Spleen (tissue), 11 donors: ENCODE data around the gene TGM1. TPM values are rescaled to one million over a fixed set of nuclear protein-coding genes. Genes with fewer than 3 reads are reported as not detected.
A peak's percentile ranks its signal among the peaks of the same experiment; 100 is the strongest.

Experiments used
- DNase-seq: peaks from one replicate; pipeline ENCODE4 v3.0.0-alpha.2; 2020
- H3K27ac ChIP-seq, 8 donors: fragments of 200-600 bp; sonication (generic) in 7 of 8; 1 replicate in 4 of 8; 2 replicates in 4 of 8; pipeline versions ENCODE4 v1.5.0 to v1.8.0; 2016 to 2021; ENCODE audit warnings: inconsistent platforms in 4 of 8, mild to moderate bottlenecking in 4 of 8, moderate library complexity in 1 of 8
- H3K27me3 ChIP-seq, 7 donors: fragments of 200-600 bp; sonication (generic) in 6 of 7; replicated peaks in 1 of 7; 1 replicate in 4 of 7; 2 replicates in 3 of 7; pipeline versions ENCODE4 v1.5.0 to v1.8.0; 2016 to 2021; ENCODE audit warnings: inconsistent platforms in 3 of 7, mild to moderate bottlenecking in 1 of 7
- H3K36me3 ChIP-seq, 6 donors: fragments of 200-600 bp; sonication (generic) in 5 of 6; 1 replicate in 4 of 6; 2 replicates in 2 of 6; pipeline versions ENCODE4 v1.5.0 to v1.8.0; 2016 to 2021; ENCODE audit warnings: inconsistent platforms in 2 of 6
- H3K4me1 ChIP-seq, 6 donors: fragments of 200-600 bp; sonication (generic) in 5 of 6; 1 replicate in 3 of 6; 2 replicates in 3 of 6; pipeline versions ENCODE4 v1.5.0 to v1.8.0; 2016 to 2021; ENCODE audit warnings: inconsistent platforms in 3 of 6
- H3K4me3 ChIP-seq, 8 donors: fragments of 200-600 bp; sonication (generic) in 7 of 8; 1 replicate in 4 of 8; 2 replicates in 4 of 8; pipeline versions ENCODE4 v1.5.0 to v1.8.0; 2016 to 2021; ENCODE audit warnings: inconsistent platforms in 4 of 8, mild to moderate bottlenecking in 4 of 8, moderate library complexity in 2 of 8
- H3K9me3 ChIP-seq, 8 donors: fragments of 200-600 bp; sonication (generic) in 7 of 8; 1 replicate in 4 of 8; 2 replicates in 4 of 8; pipeline versions ENCODE4 v1.5.0 to v1.8.0; 2016 to 2021; ENCODE audit warnings: inconsistent platforms in 4 of 8
- POLR2A ChIP-seq, 3 donors: fragments of 450-650 bp; IDR thresholded peaks; one replicate each; pipeline ENCODE4 v1.5.1; 2017; ENCODE audit warnings: antibody characterized with exemption in 3 of 3, mild to moderate bottlenecking in 1 of 3
- POLR2AphosphoS5 ChIP-seq, 3 donors: sonication (generic); formaldehyde crosslinking; IDR thresholded peaks; one replicate each; pipeline ENCODE4 v1.5.1; 2017; ENCODE audit warnings: antibody characterized with exemption in 3 of 3
- WGBS, 5 donors: extraction: QIAGEN DNeasy Blood & Tissue Kit in 3 of 5; methylation state at CpG; one replicate each; pipeline versions ENCODE4 v1.1.5 to v1.1.7; 2013 to 2018; 5-methylcytosine and 5-hydroxymethylcytosine counted together
- intact Hi-C: fragments of 100-400 bp; cut with DNase I; formaldehyde crosslinking; loops from one replicate; pipeline ENCODE4 v1.15.0; 2023; ENCODE audit warnings: low total_unique reads
- polyA plus RNA-seq, 3 donors: library from polyadenylated mRNA; stranded (reverse); fragments of 200-250 nt; gene quantifications; one replicate each; pipeline ENCODE4 v1.2.1, GENCODE V29; 2013
- total RNA-seq, 7 donors: library from RNA; depleted of rRNA in 3 of 7; stranded (reverse); fragments of >200 nt in 3 of 7; fragmentation: NEBNext Ultra II Directional in 4 of 7; extraction: Animal tissue kit (Norgen Biotek cat#: 25700) in 4 of 7; gene quantifications; one replicate each; pipeline versions ENCODE4 v1.1.0 to v1.2.1, GENCODE V29; 2016 to 2021
- TF ChIP-seq, protein P1 (sequence below), 11 experiments: fragments of 200-600 bp in 7 of 11; fragments of 450-650 bp in 4 of 11; sonication (generic) in 4 of 11; IDR thresholded peaks in 8 of 11; conservative IDR thresholded peaks in 3 of 11; 1 replicate in 7 of 11; 2 replicates in 4 of 11; pipeline versions ENCODE4 v1.4.0 to v1.8.0; 2016 to 2021; ENCODE audit warnings: antibody characterized with exemption in 11 of 11, inconsistent platforms in 4 of 11, mild to moderate bottlenecking in 1 of 11
- donor health status: healthy with polysubstance abuse.
- donor health status: DM: no; HTN: no; CAD: no; lungs with moderate emphysema.
- donor health status: DM: no; HTN: no; CAD: no.
- donor health status: Bipolar disorder and iron deficiency.
- donor health status: healthy.
- donor health status: DM: no; HTN: no; CAD: no.
- donor health status: DM: yes; HTN: yes; CAD: no.

The TGM1 gene
- total and polyA plus RNA-seq, 10 donors = 1.4 to 4.8 (median 2.7) TPM

DNA sequence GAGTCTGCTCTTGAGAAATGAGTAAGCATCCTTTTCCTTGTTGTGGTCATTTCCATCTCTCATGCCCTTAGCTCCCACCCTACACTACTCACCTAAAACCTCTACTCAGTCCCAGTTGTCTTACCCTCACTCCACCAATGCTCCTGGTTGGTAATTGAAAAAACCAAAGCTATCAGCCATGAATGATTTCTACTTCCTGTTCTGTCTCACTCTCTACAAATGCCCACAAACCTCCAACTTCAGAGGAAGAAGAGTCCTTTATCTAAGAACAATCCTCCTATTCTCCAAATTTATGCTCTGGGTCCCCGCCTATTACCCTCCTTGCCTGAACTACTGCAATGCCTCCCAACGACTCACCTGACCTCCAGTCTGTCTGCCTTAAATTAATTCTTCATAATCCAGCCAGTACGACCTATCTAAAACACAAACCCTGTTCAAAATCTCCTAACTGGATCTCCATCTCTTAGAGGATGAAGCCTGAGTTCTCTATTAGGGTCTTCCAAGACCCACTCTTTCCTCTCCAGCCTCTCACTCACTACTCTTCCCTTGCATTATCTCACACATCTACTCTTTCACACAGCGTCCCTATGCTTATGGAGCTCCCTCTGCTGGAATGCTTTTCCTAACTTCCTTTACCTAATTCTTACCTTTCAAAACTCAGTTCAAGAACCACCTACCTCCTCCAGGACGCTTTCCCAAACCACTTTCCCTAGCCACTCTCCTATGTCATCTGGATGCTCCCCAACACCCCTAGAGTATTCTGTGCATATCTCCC is 34.4 kb upstream of the TGM1 start:
- intact Hi-C loops = no loop called here
- H3K27ac ChIP-seq = peak overlapping the region in 7 of 8 donors; percentile 0 to 62 (median 41)
- no peaks in the 10 kb centered on the region for H3K9me3 ChIP-seq
- WGBS, 5 donors = 36 to 51% (median 44%) methylated on average over 5 of the region's 5 CpGs
- no peak for TF ChIP-seq POLR2AphosphoS5 (IDR thresholded peaks at IDR 0.05)
- TF ChIP-seq, protein P1, sequence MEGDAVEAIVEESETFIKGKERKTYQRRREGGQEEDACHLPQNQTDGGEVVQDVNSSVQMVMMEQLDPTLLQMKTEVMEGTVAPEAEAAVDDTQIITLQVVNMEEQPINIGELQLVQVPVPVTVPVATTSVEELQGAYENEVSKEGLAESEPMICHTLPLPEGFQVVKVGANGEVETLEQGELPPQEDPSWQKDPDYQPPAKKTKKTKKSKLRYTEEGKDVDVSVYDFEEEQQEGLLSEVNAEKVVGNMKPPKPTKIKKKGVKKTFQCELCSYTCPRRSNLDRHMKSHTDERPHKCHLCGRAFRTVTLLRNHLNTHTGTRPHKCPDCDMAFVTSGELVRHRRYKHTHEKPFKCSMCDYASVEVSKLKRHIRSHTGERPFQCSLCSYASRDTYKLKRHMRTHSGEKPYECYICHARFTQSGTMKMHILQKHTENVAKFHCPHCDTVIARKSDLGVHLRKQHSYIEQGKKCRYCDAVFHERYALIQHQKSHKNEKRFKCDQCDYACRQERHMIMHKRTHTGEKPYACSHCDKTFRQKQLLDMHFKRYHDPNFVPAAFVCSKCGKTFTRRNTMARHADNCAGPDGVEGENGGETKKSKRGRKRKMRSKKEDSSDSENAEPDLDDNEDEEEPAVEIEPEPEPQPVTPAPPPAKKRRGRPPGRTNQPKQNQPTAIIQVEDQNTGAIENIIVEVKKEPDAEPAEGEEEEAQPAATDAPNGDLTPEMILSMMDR (IDR thresholded peaks at IDR 0.05 in 8 of 11, conservative IDR thresholded peaks at IDR 0.05 in 3 of 11) = peak in 6 of 11 experiments; percentile 15 to 57 (median 35)
- no peaks in the 10 kb centered on the region for H3K27me3 ChIP-seq
- H3K36me3 ChIP-seq = peaks cover 3 to 60% (median 34%) of the 10 kb centered on the region in 6 donors
- H3K4me1 ChIP-seq = peaks cover 31 to 64% (median 54%) of the 10 kb centered on the region in 6 donors
- DNase-seq = no peak
- H3K4me3 ChIP-seq = no peak overlapping the region

DNA sequence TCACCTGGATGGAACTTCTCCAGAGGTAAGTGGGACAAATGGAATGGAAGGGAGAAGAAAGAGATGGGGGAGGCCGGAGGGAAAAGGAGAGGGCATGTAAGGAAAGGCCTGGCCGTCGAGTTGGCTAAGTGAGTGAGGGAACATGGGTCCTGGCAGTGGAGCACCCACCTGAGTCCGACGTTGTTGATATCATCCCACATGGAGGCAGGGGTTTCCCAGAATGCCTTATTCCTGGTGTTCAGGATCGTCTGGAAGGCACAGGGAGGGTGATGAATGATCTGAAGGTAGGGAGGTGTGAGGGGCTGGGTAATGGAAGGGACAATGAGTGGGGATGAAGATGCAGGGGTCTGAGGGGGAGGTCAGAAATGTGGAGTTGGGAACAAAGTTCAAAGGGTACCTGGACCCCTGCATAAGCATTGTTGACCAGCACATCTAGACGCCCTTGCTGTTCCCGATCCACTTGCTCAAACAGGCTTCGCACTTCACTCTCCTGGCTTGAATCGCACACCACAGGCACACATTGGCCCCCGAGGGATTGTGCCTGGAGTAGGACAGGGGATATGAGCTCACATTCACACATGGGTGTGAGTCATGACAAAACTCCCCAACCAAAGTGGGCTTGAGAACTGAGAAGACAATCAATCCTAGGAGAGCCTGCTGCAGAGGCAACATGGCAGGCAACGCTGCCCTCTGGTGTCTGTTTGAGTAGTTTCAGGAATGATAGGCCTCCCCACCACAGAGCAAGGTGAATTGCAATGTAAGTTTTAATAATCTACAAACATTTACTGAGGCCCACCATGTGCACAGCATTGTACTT is 33.6 kb upstream of the TGM1 start:
- H3K27me3 ChIP-seq = no peaks in the 10 kb centered on the region
- intact Hi-C loops = no loop called here
- DNase-seq = peak; percentile 88
- 67 to 74% (median 69%) methylated on average over 12 of the region's 12 CpGs for WGBS, 5 donors
- H3K27ac ChIP-seq = peak overlapping the region in 7 of 8 donors; percentile 0 to 62 (median 41)
- no peak overlapping the region for H3K4me3 ChIP-seq
- peaks cover 31 to 57% (median 51%) of the 10 kb centered on the region in 6 donors for H3K4me1 ChIP-seq
- TF ChIP-seq, protein P1 (IDR thresholded peaks at IDR 0.05 in 8 of 11, conservative IDR thresholded peaks at IDR 0.05 in 3 of 11) = peak; percentile 58 to 91 (median 80)
- TF ChIP-seq POLR2A (IDR thresholded peaks at IDR 0.05) = no peak
- peak in 2 of 3 donors; percentile 25 to 64 for TF ChIP-seq POLR2AphosphoS5 (IDR thresholded peaks at IDR 0.05)
- peaks cover 3 to 60% (median 34%) of the 10 kb centered on the region in 6 donors for H3K36me3 ChIP-seq
- H3K9me3 ChIP-seq = no peaks in the 10 kb centered on the region

DNA sequence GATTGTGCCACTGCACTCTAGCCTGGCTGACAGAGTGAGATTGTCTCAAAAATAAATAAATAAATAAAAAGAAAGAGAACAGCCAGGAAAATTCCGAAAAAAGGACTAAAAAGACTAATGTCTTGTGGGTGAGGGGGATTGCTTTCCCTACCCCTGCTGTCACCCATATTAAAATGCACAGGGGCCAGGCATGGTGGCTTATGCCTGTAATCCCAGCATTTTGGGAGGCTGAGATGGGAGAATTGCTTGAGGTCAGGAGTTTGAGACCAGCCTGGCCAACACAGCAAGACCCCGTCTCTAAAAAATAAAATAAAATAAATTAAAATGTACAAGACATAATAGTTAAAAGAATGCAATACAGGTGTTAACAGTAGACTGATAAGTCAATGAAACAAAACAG is 30.5 kb upstream of the TGM1 start:
- Histone ChIP-seq H3K36me3 (peaks cover 3 to 82% (median 57%) of the 10 kb centered on the region in 6 donors), H3K9me3 (no peaks in the 10 kb centered on the region), H3K4me3 (no peak overlapping the region), H3K27me3 (no peaks in the 10 kb centered on the region), H3K27ac (no peak overlapping the region), H3K4me1 (peaks cover 17 to 42% (median 24%) of the 10 kb centered on the region in 6 donors)
- 92 to 100% (median 97%) methylated on average over 2 of the region's 2 CpGs for WGBS, 5 donors
- intact Hi-C loops = no loop called here
- TF ChIP-seq, protein P1 (IDR thresholded peaks at IDR 0.05 in 8 of 11, conservative IDR thresholded peaks at IDR 0.05 in 3 of 11) = no peak
- TF ChIP-seq POLR2A (IDR thresholded peaks at IDR 0.05) = no peak
- no peak for TF ChIP-seq POLR2AphosphoS5 (IDR thresholded peaks at IDR 0.05)
- no peak for DNase-seq
